Vagina (tissue), 2 donors: ENCODE data around the gene B4GALT4. TPM values are rescaled to one million over a fixed set of nuclear protein-coding genes. Genes with fewer than 3 reads are reported as not detected.
A peak's percentile ranks its signal among the peaks of the same experiment; 100 is the strongest.

ENCODE experiments used
- DNase-seq, 2 donors: peaks; one replicate each; pipeline ENCODE4 v3.0.0-alpha.2; 2017; ENCODE audit errors: extremely low spot score in 2 of 2
- H3K27ac ChIP-seq: fragments of 200-600 bp; sonication (generic); one replicate; pipeline ENCODE4 v1.5.1; 2019
- H3K27me3 ChIP-seq: fragments of 200-600 bp; sonication (generic); one replicate; pipeline ENCODE4 v1.5.1; 2019
- H3K36me3 ChIP-seq, 2 donors: fragments of 200-600 bp; sonication (generic); one replicate each; pipeline ENCODE4 v1.5.1; 2017 to 2019
- H3K4me1 ChIP-seq: fragments of 200-600 bp; sonication (generic); one replicate; pipeline ENCODE4 v1.5.1; 2019
- H3K4me3 ChIP-seq, 2 donors: fragments of 200-600 bp; sonication (generic); 1 replicate in 1 of 2; 2 replicates in 1 of 2; pipeline ENCODE4 v1.5.1; 2016 to 2019
- H3K9me3 ChIP-seq: fragments of 200-600 bp; sonication (generic); one replicate; pipeline ENCODE4 v1.5.1; 2019
- CTCF ChIP-seq, 3 experiments: fragments of 450-650 bp in 2 of 3; fragments of 200-600 bp in 1 of 3; sonication (generic) in 1 of 3; IDR thresholded peaks; one replicate each; pipeline ENCODE4 v1.5.1; 2017 to 2019; ENCODE audit warnings: antibody characterized with exemption in 3 of 3, mild to moderate bottlenecking in 2 of 3, moderate library complexity in 2 of 3
- POLR2A ChIP-seq, 2 donors: fragments of 450-650 bp; IDR thresholded peaks; one replicate each; pipeline ENCODE4 v1.6.1; 2017; ENCODE audit warnings: antibody characterized with exemption in 2 of 2, mild to moderate bottlenecking in 2 of 2, moderate library complexity in 2 of 2
- POLR2AphosphoS5 ChIP-seq, 2 donors: sonication (generic); formaldehyde crosslinking; IDR thresholded peaks; one replicate each; pipeline ENCODE4 v1.9.0; 2017; ENCODE audit warnings: antibody characterized with exemption in 2 of 2, mild to moderate bottlenecking in 2 of 2, low read depth in 1 of 2; ENCODE audit not compliant: insufficient read depth in 1 of 2
- intact Hi-C: fragments of 100-400 bp; cut with DNase I; formaldehyde crosslinking; loops from one replicate; pipeline ENCODE4 v1.15.1; 2023
- total RNA-seq: library from RNA; depleted of rRNA; stranded (reverse); fragments of >200 nt; gene quantifications from one replicate; pipeline ENCODE4 v1.2.3, GENCODE V29; 2016

The B4GALT4 gene
- total RNA-seq, 1 donor from 2014 or later: 12.0 TPM

- Histone ChIP-seq H3K27me3 (no peaks in the 10 kb centered on the region), H3K4me1 (peaks cover 40% of the 10 kb centered on the region), H3K9me3 (no peaks in the 10 kb centered on the region), H3K4me3 (peak overlapping the region; percentile 64 to 66), H3K27ac (peak overlapping the region; percentile 80), H3K36me3 (peaks cover 0 to 12% of the 10 kb centered on the region in 2 donors)
- intact Hi-C loops: no loop called here
- DNase-seq: no peak
- TF ChIP-seq POLR2AphosphoS5 (IDR thresholded peaks at IDR 0.05; ENCODE audit: insufficient read depth in 1 of 2, low read depth in 1 of 2): no peak
- TF ChIP-seq CTCF (IDR thresholded peaks at IDR 0.05): no peak
- no peak for TF ChIP-seq POLR2A (IDR thresholded peaks at IDR 0.05)
Measured at GRCh38 chr3:119240101-119240590, 532 bp downstream of the B4GALT4 start.

- intact Hi-C loops: no loop called here
- TF ChIP-seq CTCF (IDR thresholded peaks at IDR 0.05) (no peak), POLR2AphosphoS5 (IDR thresholded peaks at IDR 0.05; ENCODE audit: insufficient read depth in 1 of 2, low read depth in 1 of 2) (no peak)
- peak overlapping the region; percentile 80 for H3K27ac ChIP-seq
Measured at GRCh38 chr3:119239206-119239820, 1.4 kb downstream of the B4GALT4 start.

GRCh38 chr3:119238363-119238762, 2.3 kb downstream of the B4GALT4 start:
- no peak overlapping the region for H3K4me3 ChIP-seq
- H3K27me3 ChIP-seq: no peaks in the 10 kb centered on the region
- peaks cover 4 to 22% of the 10 kb centered on the region in 2 donors for H3K36me3 ChIP-seq
- H3K27ac ChIP-seq: no peak overlapping the region
- peaks cover 40% of the 10 kb centered on the region for H3K4me1 ChIP-seq
- TF ChIP-seq CTCF (IDR thresholded peaks at IDR 0.05) (no peak), POLR2AphosphoS5 (IDR thresholded peaks at IDR 0.05; ENCODE audit: insufficient read depth in 1 of 2, low read depth in 1 of 2) (no peak), POLR2A (IDR thresholded peaks at IDR 0.05) (no peak)
- H3K9me3 ChIP-seq: no peaks in the 10 kb centered on the region
- no peak for DNase-seq
- intact Hi-C loops: no loop called here

More at GRCh38 chr3:119239206-119239820, 1.4 kb downstream of the B4GALT4 start:
- DNase-seq: no peak
- peak overlapping the region in 1 of 2 donors; percentile 64 for H3K4me3 ChIP-seq
- H3K9me3 ChIP-seq: no peaks in the 10 kb centered on the region
- peaks cover 4 to 13% of the 10 kb centered on the region in 2 donors for H3K36me3 ChIP-seq
- peaks cover 40% of the 10 kb centered on the region for H3K4me1 ChIP-seq
- H3K27me3 ChIP-seq: no peaks in the 10 kb centered on the region

GRCh38 chr3:119237299-119237698, 3.4 kb downstream of the B4GALT4 start:
- Histone ChIP-seq H3K4me1 (peaks cover 40% of the 10 kb centered on the region), H3K27me3 (no peaks in the 10 kb centered on the region), H3K9me3 (no peaks in the 10 kb centered on the region), H3K36me3 (peaks cover 4 to 32% of the 10 kb centered on the region in 2 donors), H3K4me3 (no peak overlapping the region), H3K27ac (no peak overlapping the region)
- TF ChIP-seq POLR2AphosphoS5 (IDR thresholded peaks at IDR 0.05; ENCODE audit: insufficient read depth in 1 of 2, low read depth in 1 of 2) (no peak), POLR2A (IDR thresholded peaks at IDR 0.05) (no peak), CTCF (IDR thresholded peaks at IDR 0.05) (no peak)
- DNase-seq: no peak
- intact Hi-C loops: no loop called here

GRCh38 chr3:119236756-119237155, 3.9 kb downstream of the B4GALT4 start:
- peaks cover 4 to 36% of the 10 kb centered on the region in 2 donors for H3K36me3 ChIP-seq
- no peak for TF ChIP-seq POLR2AphosphoS5 (IDR thresholded peaks at IDR 0.05; ENCODE audit: insufficient read depth in 1 of 2, low read depth in 1 of 2)
- TF ChIP-seq POLR2A (IDR thresholded peaks at IDR 0.05): no peak
- TF ChIP-seq CTCF (IDR thresholded peaks at IDR 0.05): no peak
- H3K27me3 ChIP-seq: no peaks in the 10 kb centered on the region
- peaks cover 40% of the 10 kb centered on the region for H3K4me1 ChIP-seq
- DNase-seq: no peak
- H3K4me3 ChIP-seq: no peak overlapping the region
- no peak overlapping the region for H3K27ac ChIP-seq
- H3K9me3 ChIP-seq: no peaks in the 10 kb centered on the region
- intact Hi-C loops: no loop called here
